ENCODE measurements around the gene SUMO2. TPM values are rescaled to one million over a fixed set of nuclear protein-coding genes. Genes with fewer than 3 reads are reported as not detected.
A peak's percentile ranks its signal among the peaks of the same experiment; 100 is the strongest.

The SUMO2 gene
- total and polyA plus RNA-seq, 9 of the 15 experiments (the other 6 are each of a cell fraction or from before 2014, with no cell fraction given): 157 to 733 (median 419) TPM

- peak overlapping the region; percentile 94 to 99 for H3K9ac ChIP-seq (ENCODE audit: insufficient read depth in 1 of 2, low read depth in 2 of 2, low read length in 2 of 2)
- TF ChIP-seq KDM5B (IDR thresholded peaks at IDR 0.05; ENCODE audit: insufficient replicate concordance, low read depth, low read length): peak; percentile 4
- TF ChIP-seq CEBPG (CRISPR knock-in tag; IDR thresholded peaks at IDR 0.05): no peak
- no peak for TF ChIP-seq CEBPG (tag; conservative IDR thresholded peaks at IDR 0.05 in 1 of 2, IDR thresholded peaks at IDR 0.05 in 1 of 2)
- peak; percentile 72 for TF ChIP-seq PCBP1 (IDR thresholded peaks at IDR 0.05; ENCODE audit: low read depth, low read length, poor library complexity, severe bottlenecking)
- no peak for TF ChIP-seq SRSF9 (IDR thresholded peaks at IDR 0.05; ENCODE audit: borderline replicate concordance, low read depth, low read length)
- no peak for TF ChIP-seq ZC3H11A (IDR thresholded peaks at IDR 0.05; ENCODE audit: low read depth, low read length)
- no peak for TF ChIP-seq LCOR (CRISPR knock-in tag; IDR thresholded peaks at IDR 0.05)
- no peak for TF ChIP-seq E4F1 (CRISPR knock-in tag; IDR thresholded peaks at IDR 0.05; ENCODE audit: borderline replicate concordance)
- TF ChIP-seq U2AF1 (optimal IDR thresholded peaks at IDR 0.05; ENCODE audit: low read depth, low read length): peak; percentile 91
- peak; percentile 2; the same call in 1 of the 2 replicates for TF ChIP-seq MYC (IDR thresholded peaks at IDR 0.05; ENCODE audit: low read depth, low read length)
- no peak for TF ChIP-seq MYC (CRISPR knock-in tag; IDR thresholded peaks at IDR 0.05; ENCODE audit: borderline replicate concordance, low read depth)
- TF ChIP-seq NCOA1 (IDR thresholded peaks at IDR 0.05; ENCODE audit: low read depth): no peak
- TF ChIP-seq BCLAF1 (IDR thresholded peaks at IDR 0.05; ENCODE audit: borderline replicate concordance in 1 of 2, control insufficient read depth in 1 of 2, low read depth in 2 of 2, low read length in 1 of 2): no peak
- TF ChIP-seq FOXJ2 (tag; IDR thresholded peaks at IDR 0.05): no peak
- 0 out of 2 replicates have a peak, but pooled peaks have one; percentile 73 for TF ChIP-seq GABPB1 (CRISPR knock-in tag; IDR thresholded peaks at IDR 0.05)
- peak; percentile 65; the same call in 1 of the 2 replicates for TF ChIP-seq ZBTB1 (CRISPR knock-in tag; IDR thresholded peaks at IDR 0.05; ENCODE audit: borderline replicate concordance, low read depth)
- peak; percentile 77; the same call in 1 of the 2 replicates for TF ChIP-seq TGIF2 (CRISPR knock-in tag; IDR thresholded peaks at IDR 0.05)
- TF ChIP-seq ZC3H4 (CRISPR knock-in tag; IDR thresholded peaks at IDR 0.05; ENCODE audit: borderline replicate concordance): no peak
Measured at GRCh38 chr17:75182319-75182568, 515 bp downstream of the SUMO2 start.

More at GRCh38 chr17:75182319-75182568, 515 bp downstream of the SUMO2 start:
- in situ Hi-C loops (cut with MboI): no loop called here
- ChIA-PET POLR2A (interaction anchor here (1.4 kb wide), 1 partner anchor 58 kb away, joined by 5 read pairs; no protein-coding TSS in a partner anchor), CTCF (ENCODE audit: low intra/inter-chr PET ratio) (no interaction called here)
- H3K27ac ChIP-seq (ENCODE audit: extremely low read depth, low read depth, low read length): peak overlapping the region; percentile 100
- ATAC-seq (peak; percentile 16; the same call in 1 of the 3 replicates), FAIRE-seq (no peak), DNase-seq (ENCODE audit: extremely low read depth in 1 of 4, low spot score in 3 of 4) (no peak)
- peak overlapping the region; percentile 100 for H3K4me3 ChIP-seq
- H3K9me3 ChIP-seq (replicated peaks; ENCODE audit: control insufficient read depth, insufficient read depth, low read depth, low read length): no peaks in the 10 kb centered on the region
- intact Hi-C loops (cut with micrococcal nuclease): loop anchor here (5.0 kb wide), 1 partner anchor 50 kb away; the partner anchor contains the start of gene NT5C
- H3K79me2 ChIP-seq (ENCODE audit: control insufficient read depth, insufficient read depth, low read length): peaks cover 64% of the 10 kb centered on the region
- H3K4me1 ChIP-seq (replicated peaks in 1 of 2; ENCODE audit: control insufficient read depth in 2 of 2, insufficient read depth in 2 of 2, low read length in 2 of 2): peaks cover 18 to 26% of the 10 kb centered on the region in 2 experiments; a peak in 4 of 5 replicates
- H3K27me3 ChIP-seq (ENCODE audit: control insufficient read depth in 2 of 2, insufficient read depth in 2 of 2, low read length in 2 of 2): no peaks in the 10 kb centered on the region
- H3K9me1 ChIP-seq (ENCODE audit: control insufficient read depth, insufficient read depth, low read length): no peaks in the 10 kb centered on the region
- 1% methylated on average over 25 of the region's 33 CpGs for WGBS (ENCODE audit: insufficient coverage, low coverage, missing lambda C conversion rate)
- H4K20me1 ChIP-seq (replicated peaks; ENCODE audit: control insufficient read depth, insufficient read depth, low read length): no peaks in the 10 kb centered on the region
- no TSS peak for BruUV-seq (replicated peaks)
- no peak overlapping the region for H2AFZ ChIP-seq (ENCODE audit: low read depth, low read length)
- peak overlapping the region; percentile 86; the same call in 1 of the 2 replicates for H3K4me2 ChIP-seq (ENCODE audit: insufficient read depth, low read length)
- H3K36me3 ChIP-seq (ENCODE audit: control insufficient read depth, insufficient read depth, low read length): peaks cover 37% of the 10 kb centered on the region

Data from K562 (cell line).